Measurements from ENCODE around the gene AQP1.

The AQP1 gene

GRCh38 chr7:30881448-30881847 lies 30.2 kb upstream of the AQP1 start:
- no peak for DNase-seq (ENCODE audit: low read depth)
- no peak overlapping the region for H3K4me3 ChIP-seq (ENCODE audit: low read depth, low read length)
- TF ChIP-seq CTCF (conservative IDR thresholded peaks at IDR 0.05; ENCODE audit: low read depth, low read length), result no peak

GRCh38 chr7:30884881-30885280 lies 26.8 kb upstream of the AQP1 start:
- DNase-seq (ENCODE audit: low read depth), result no peak
- H3K4me3 ChIP-seq (ENCODE audit: low read depth, low read length), result no peak overlapping the region
- no peak for TF ChIP-seq CTCF (conservative IDR thresholded peaks at IDR 0.05; ENCODE audit: low read depth, low read length)

DNA sequence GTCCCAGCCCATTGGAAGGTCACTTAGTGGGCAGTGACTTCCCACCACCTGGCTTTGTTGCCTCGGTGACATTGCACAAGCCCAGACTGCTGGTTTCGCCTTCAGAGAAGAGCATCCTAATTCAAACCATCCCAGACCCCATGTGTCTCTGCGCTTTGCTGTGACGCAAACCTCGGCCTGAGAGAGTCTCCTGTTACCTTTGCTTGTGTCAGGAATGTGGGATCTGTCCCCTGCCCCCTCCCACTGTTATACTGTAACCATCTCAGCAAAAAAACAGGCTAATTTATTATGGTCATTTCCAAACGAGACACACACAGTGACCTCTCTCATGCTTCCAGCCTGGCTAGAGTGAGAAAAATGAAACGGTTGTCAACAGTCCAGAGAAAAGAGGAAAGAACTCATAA lies 25.0 kb upstream of the AQP1 start:
- no peak for TF ChIP-seq CTCF (conservative IDR thresholded peaks at IDR 0.05; ENCODE audit: low read depth, low read length)
- peak; percentile 57 for DNase-seq (ENCODE audit: low read depth)

DNA sequence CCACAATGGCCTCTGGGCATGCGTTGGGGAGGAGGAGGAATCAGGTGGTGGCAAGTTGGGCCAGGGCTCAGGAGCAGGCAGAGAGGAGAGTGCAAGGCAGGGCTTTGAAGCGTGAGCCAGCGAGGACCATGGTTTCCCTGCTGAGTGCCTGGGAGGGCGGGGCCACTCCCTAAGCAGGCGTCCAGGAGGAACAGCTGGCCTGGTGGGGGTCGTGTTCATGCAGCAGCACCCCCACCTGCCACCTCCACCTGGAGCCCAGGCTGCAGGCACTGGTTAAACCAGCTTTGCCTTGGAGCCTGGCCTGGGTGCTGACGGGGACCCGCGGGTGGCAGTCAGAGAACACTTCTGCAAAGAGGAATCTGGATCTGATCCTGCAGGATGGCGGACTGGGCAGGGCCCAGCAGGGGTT lies 24.2 kb upstream of the AQP1 start:
- no peak for DNase-seq (ENCODE audit: low read depth)
- TF ChIP-seq CTCF (conservative IDR thresholded peaks at IDR 0.05; ENCODE audit: low read depth, low read length), result no peak
- no peak overlapping the region for H3K4me3 ChIP-seq (ENCODE audit: low read depth, low read length)

More for the DNA sequence above, 25.0 kb upstream of the AQP1 start:
- no peak overlapping the region for H3K4me3 ChIP-seq (ENCODE audit: low read depth, low read length)

DNA sequence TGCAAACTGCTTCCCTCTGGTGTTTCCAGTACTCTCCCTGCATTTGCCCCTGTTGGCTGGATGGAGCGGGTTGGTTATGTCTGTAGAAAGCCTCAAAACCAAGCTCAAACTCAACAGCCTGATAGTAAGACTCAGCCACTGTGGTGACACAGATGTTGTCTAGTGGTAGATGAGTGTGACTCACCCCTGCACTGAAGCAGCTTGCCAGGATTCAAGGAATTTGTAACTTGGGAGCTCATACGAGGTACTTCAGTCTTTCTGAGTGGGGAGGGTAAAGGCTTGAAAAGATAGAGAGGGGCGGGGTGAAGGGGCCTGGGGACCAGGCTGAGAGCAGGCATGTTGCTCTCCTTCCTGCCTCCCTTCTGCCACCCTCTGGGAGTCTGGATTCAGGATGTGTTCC lies 22.9 kb upstream of the AQP1 start:
- no peak overlapping the region for H3K4me3 ChIP-seq (ENCODE audit: low read depth, low read length)
- no peak for TF ChIP-seq CTCF (conservative IDR thresholded peaks at IDR 0.05; ENCODE audit: low read depth, low read length)
- peak; percentile 82 for DNase-seq (ENCODE audit: low read depth)

DNA sequence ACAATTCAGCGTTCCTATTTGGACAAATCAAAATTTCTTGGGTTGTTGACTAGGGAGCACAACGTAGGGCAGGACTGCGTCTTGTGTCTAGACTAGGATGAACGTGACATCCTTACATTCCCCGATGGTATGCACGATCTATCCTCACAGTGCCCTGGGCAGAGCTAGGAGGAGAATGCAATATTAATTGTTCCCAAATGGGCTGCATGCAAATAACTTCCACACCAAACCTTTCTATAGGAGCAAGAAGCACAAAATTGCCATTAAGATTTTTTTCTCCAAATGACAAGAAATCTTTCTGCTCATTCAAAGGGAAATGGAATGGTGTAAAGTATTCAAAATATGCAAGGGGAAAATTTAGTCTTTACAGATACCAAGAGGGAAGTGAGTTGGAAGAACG lies 21.4 kb upstream of the AQP1 start:
- H3K4me3 ChIP-seq (ENCODE audit: low read depth, low read length), result no peak overlapping the region
- no peak for TF ChIP-seq CTCF (conservative IDR thresholded peaks at IDR 0.05; ENCODE audit: low read depth, low read length)
- DNase-seq (ENCODE audit: low read depth), result no peak

DNA sequence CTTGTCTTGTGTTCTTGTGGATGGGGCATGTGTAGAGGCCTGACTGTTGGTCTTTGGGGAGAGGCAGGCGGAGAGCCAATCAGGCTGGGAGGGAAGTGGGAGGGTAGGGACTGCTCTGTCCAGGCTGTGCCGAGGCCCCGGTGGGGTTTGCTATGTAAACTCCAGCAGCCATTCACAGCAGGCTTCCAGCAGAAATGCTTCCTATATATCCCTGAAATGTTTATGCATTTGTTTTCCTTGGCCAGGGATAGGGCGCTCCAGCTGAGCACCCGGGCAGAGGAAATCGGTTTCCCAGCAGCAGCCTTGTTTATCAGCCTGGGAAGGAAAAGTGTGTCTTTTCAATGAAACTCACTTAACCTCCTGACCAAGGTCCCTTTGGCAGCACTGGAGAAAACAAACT lies 18.3 kb upstream of the AQP1 start:
- H3K4me3 ChIP-seq (ENCODE audit: low read depth, low read length), result no peak overlapping the region
- DNase-seq (ENCODE audit: low read depth), result peak; percentile 81
- TF ChIP-seq CTCF (conservative IDR thresholded peaks at IDR 0.05; ENCODE audit: low read depth, low read length), result no peak
